OCI-LY7 (cell line): ENCODE data around the gene ORC6. TPM values are rescaled to one million over a fixed set of nuclear protein-coding genes. Genes with fewer than 3 reads are reported as not detected.

ENCODE experiments used
- Bru-seq: library from RNA; stranded (reverse); fragments of 400-500 nt; gene quantifications from one replicate; lab custom pipeline; 2021; lab: Mats Ljungman, UMichigan
- BruChase-seq, 2 experiments: library from RNA; stranded (reverse); fragments of 400-500 nt; gene quantifications; one replicate each; lab custom pipeline; 2021; lab: Mats Ljungman, UMichigan
- BruUV-seq: library from RNA; stranded (reverse); fragments of 400-500 nt; replicated peaks from 2 replicates; lab custom pipeline; 2021; lab: Mats Ljungman, UMichigan
- CTCF ChIA-PET: fragments of 300-600 bp; sonication (Branson Sonifier 250); formaldehyde crosslinking; loops from one replicate; lab custom pipeline; 2022; ENCODE audit warnings: antibody characterized with exemption; ENCODE audit not compliant: unreplicated experiment; lab: Charles Lee
- POLR2A ChIA-PET: fragments of 300-600 bp; sonication (Branson Sonifier 250); formaldehyde crosslinking; loops from one replicate; lab custom pipeline; 2022; ENCODE audit warnings: antibody characterized with exemption; lab: Charles Lee
- DNase-seq: peaks from one replicate; pipeline ENCODE4 v3.0.0-alpha.2; 2015; ENCODE audit warnings: low spot score
- H2AFZ ChIP-seq: fragments of 200-600 bp; sonication (generic), shearing (Covaris generic); 2 replicates; pipeline ENCODE4 v1.6.1; 2014; ENCODE audit warnings: mild to moderate bottlenecking, antibody characterized with exemption, low read length, moderate library complexity
- H3K27ac ChIP-seq: fragments of 200-600 bp; sonication (generic); 2 replicates; pipeline ENCODE4 v1.5.1; 2014; ENCODE audit warnings: mixed run types, low read depth, mild to moderate bottlenecking, moderate library complexity, low read length, inconsistent platforms; ENCODE audit not compliant: poor library complexity, severe bottlenecking
- H3K36me3 ChIP-seq: fragments of 200-600 bp; sonication (generic); 2 replicates; pipeline ENCODE4 v1.6.1; 2014; ENCODE audit warnings: mild to moderate bottlenecking, antibody characterized with exemption, low read length, moderate library complexity, mixed read lengths; ENCODE audit not compliant: insufficient read depth
- H3K4me1 ChIP-seq: fragments of 200-600 bp; sonication (generic); 2 replicates; pipeline ENCODE4 v1.5.1; 2014; ENCODE audit warnings: mild to moderate bottlenecking, low read length; ENCODE audit not compliant: insufficient read depth, poor library complexity, severe bottlenecking
- H3K4me2 ChIP-seq: fragments of 200-600 bp; sonication (generic); 2 replicates; pipeline ENCODE4 v1.6.1; 2014; ENCODE audit warnings: mild to moderate bottlenecking, low read length
- H3K4me3 ChIP-seq: fragments of 200-600 bp; sonication (generic); 2 replicates; pipeline ENCODE4 v1.5.1; 2014; ENCODE audit warnings: mild to moderate bottlenecking, low read depth, low read length; ENCODE audit not compliant: poor library complexity, severe bottlenecking
- H3K79me2 ChIP-seq: fragments of 200-600 bp; sonication (generic); 2 replicates; pipeline ENCODE4 v1.6.1; 2016; ENCODE audit warnings: low read depth, mild to moderate bottlenecking, low read length, moderate library complexity, mixed read lengths; ENCODE audit not compliant: insufficient read depth
- H3K9me2 ChIP-seq: fragments of 200-600 bp; sonication (generic); 2 replicates; pipeline ENCODE4 v1.6.1; 2016; ENCODE audit warnings: mild to moderate bottlenecking, low read length, mixed read lengths; ENCODE audit not compliant: insufficient read depth
- H3K9me3 ChIP-seq: fragments of 200-600 bp; sonication (generic); 2 replicates; pipeline ENCODE4 v1.6.1; 2014; ENCODE audit warnings: mild to moderate bottlenecking, mixed run types, low read length, mixed read lengths
- H4K20me1 ChIP-seq: fragments of 200-600 bp; sonication (generic); 2 replicates; pipeline ENCODE4 v1.6.1; 2014; ENCODE audit warnings: mild to moderate bottlenecking, antibody characterized with exemption, low read length, moderate library complexity, mixed read lengths; ENCODE audit not compliant: insufficient read depth
- EZH2phosphoT487 ChIP-seq: fragments of 200-600 bp; sonication (generic); IDR thresholded peaks from 2 replicates; pipeline ENCODE4 v1.6.1; 2018; ENCODE audit warnings: low read depth, borderline replicate concordance, mild to moderate bottlenecking, mixed run types, antibody characterized with exemption, low read length, moderate library complexity, mixed read lengths
- intact Hi-C: fragments of 100-400 bp; cut with micrococcal nuclease; formaldehyde crosslinking; loops from one replicate; pipeline ENCODE4 v1.10.0; 2022; ENCODE audit not compliant: unreplicated experiment
- long read RNA-seq: library from polyadenylated mRNA; stranded (forward); transcript quantifications from one replicate; pipeline ENCODE4 v2.0.0, GENCODE V29; 2022
- total RNA-seq, 2 experiments: library from RNA; depleted of rRNA in 1 of 2; stranded (reverse); fragments of >200 nt in 1 of 2; shearing (Covaris generic) in 1 of 2; gene quantifications; 2 replicates each; pipeline ENCODE4 v1.2.3, GENCODE V29; 2014 to 2022
- TF ChIP-seq, protein P1 (sequence below): fragments of 200-600 bp; sonication (generic); conservative IDR thresholded peaks from 2 replicates; pipeline ENCODE4 v1.5.1; 2014; ENCODE audit warnings: mild to moderate bottlenecking, antibody characterized with exemption, low read length, moderate library complexity, mixed read lengths

Gene ORC6, protein sequence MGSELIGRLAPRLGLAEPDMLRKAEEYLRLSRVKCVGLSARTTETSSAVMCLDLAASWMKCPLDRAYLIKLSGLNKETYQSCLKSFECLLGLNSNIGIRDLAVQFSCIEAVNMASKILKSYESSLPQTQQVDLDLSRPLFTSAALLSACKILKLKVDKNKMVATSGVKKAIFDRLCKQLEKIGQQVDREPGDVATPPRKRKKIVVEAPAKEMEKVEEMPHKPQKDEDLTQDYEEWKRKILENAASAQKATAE
- 60.6 and 67.4 TPM in 2 replicates for total RNA-seq (2014; rRNA removed; shearing (Covaris generic))
- 100 and 109 TPM in 2 replicates for total RNA-seq (2022)
- Bru-seq, nascent RNA = percentile 97 among the genes with signal in this experiment
- BruChase-seq, experiment 1, labeled RNA remaining after a 6-hour chase = percentile 95 among the genes with signal in this experiment
- percentile 98 among the genes with signal in this experiment for BruChase-seq, experiment 2, labeled RNA remaining after a 2-hour chase
- long read RNA-seq, transcript ORC6-201 (7 exons, 1,628 nt) = major isoform, 106 of 146 reads
- long read RNA-seq, partial matches to known transcripts = 6 of 146 reads
- long read RNA-seq, other reads (novel, unspliced or antisense) = 29 of 146 reads

GRCh38 chr16:46689365-46690280 lies at the start of gene ORC6:
Gene ORC6, plus strand, starts transcription at chr16:46689659. Its CDS starts 47 bp downstream, at chr16:46689706.
- Histone ChIP-seq H3K36me3 (peaks cover 38% of the 10 kb centered on the region), H4K20me1 (peaks cover 55% of the 10 kb centered on the region), H3K9me3 (no peaks in the 10 kb centered on the region), H3K27ac (peak within 1 kb of the TSS; percentile 79), H3K4me2 (peak within 1 kb of the TSS; percentile 97), H2AFZ (peak within 1 kb of the TSS; percentile 69), H3K9me2 (no peaks in the 10 kb centered on the region; the same call in 1 of the 2 replicates), H3K4me1 (peaks cover 34% of the 10 kb centered on the region), H3K4me3 (peak within 1 kb of the TSS; percentile 90), H3K79me2 (peaks cover 78% of the 10 kb centered on the region)
- ChIA-PET POLR2A (interaction anchor here (0.6 to 2.1 kb wide), 10 partner anchors 9 to 472 kb away, joined by 3 to 10 read pairs (median 3); no protein-coding TSS in a partner anchor), CTCF (interaction anchor here (0.6 kb wide), 1 partner anchor 112 kb away, joined by 3 read pairs; no protein-coding TSS in a partner anchor)
- intact Hi-C loops = loop anchor here (1.0 to 5.0 kb wide), 6 partner anchors 53 to 218 kb away; partner anchors contain the start of genes C16orf87, GPT2 and SHCBP1
- no peak for TF ChIP-seq EZH2phosphoT487
- TF ChIP-seq, protein P1, sequence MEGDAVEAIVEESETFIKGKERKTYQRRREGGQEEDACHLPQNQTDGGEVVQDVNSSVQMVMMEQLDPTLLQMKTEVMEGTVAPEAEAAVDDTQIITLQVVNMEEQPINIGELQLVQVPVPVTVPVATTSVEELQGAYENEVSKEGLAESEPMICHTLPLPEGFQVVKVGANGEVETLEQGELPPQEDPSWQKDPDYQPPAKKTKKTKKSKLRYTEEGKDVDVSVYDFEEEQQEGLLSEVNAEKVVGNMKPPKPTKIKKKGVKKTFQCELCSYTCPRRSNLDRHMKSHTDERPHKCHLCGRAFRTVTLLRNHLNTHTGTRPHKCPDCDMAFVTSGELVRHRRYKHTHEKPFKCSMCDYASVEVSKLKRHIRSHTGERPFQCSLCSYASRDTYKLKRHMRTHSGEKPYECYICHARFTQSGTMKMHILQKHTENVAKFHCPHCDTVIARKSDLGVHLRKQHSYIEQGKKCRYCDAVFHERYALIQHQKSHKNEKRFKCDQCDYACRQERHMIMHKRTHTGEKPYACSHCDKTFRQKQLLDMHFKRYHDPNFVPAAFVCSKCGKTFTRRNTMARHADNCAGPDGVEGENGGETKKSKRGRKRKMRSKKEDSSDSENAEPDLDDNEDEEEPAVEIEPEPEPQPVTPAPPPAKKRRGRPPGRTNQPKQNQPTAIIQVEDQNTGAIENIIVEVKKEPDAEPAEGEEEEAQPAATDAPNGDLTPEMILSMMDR = peak; percentile 85
- BruUV-seq = no TSS peak
- peak; percentile 98 for DNase-seq

GRCh38 chr16:46648656-46649055 lies 40.8 kb upstream of the ORC6 start:
- intact Hi-C loops = no loop called here

More at GRCh38 chr16:46648656-46649055, 40.8 kb upstream of the ORC6 start:
- no peaks in the 10 kb centered on the region for H3K9me3 ChIP-seq
- TF ChIP-seq EZH2phosphoT487 = no peak
- TF ChIP-seq, protein P1 = no peak
- no peak overlapping the region for H3K4me2 ChIP-seq
- ChIA-PET CTCF (no interaction called here), POLR2A (no interaction called here)
- no peak overlapping the region for H2AFZ ChIP-seq
- H4K20me1 ChIP-seq = no peaks in the 10 kb centered on the region
- BruUV-seq = no TSS peak
- H3K36me3 ChIP-seq = no peaks in the 10 kb centered on the region
- DNase-seq = no peak
- no peak overlapping the region for H3K27ac ChIP-seq
- no peaks in the 10 kb centered on the region for H3K79me2 ChIP-seq
- no peak overlapping the region for H3K4me3 ChIP-seq
- H3K9me2 ChIP-seq = no peaks in the 10 kb centered on the region
- no peaks in the 10 kb centered on the region for H3K4me1 ChIP-seq
